ENCODE data around the gene BGN. TPM values are rescaled to one million over a fixed set of nuclear protein-coding genes. Genes with fewer than 3 reads are reported as not detected.

BGN gene
- total and polyA plus RNA-seq, 4 experiments from 2014 or later, result not detected

- no peak overlapping the region for H3K4me3 ChIP-seq (ENCODE audit: low read length in 2 of 2)
- ChIA-PET CTCF (ENCODE audit: partially characterized antibody) (no interaction called here), POLR2A (ENCODE audit: partially characterized antibody) (no interaction called here)
- H3K27ac ChIP-seq (ENCODE audit: low read depth, low read length), result no peak overlapping the region
- Mint-ChIP-seq H3K36me3 (no peaks in the 10 kb centered on the region), H3K4me3 (no peak overlapping the region), H3K9me3 (peaks cover 0 to 2% (median 0%) of the 10 kb centered on the region in 8 donors), H3K27me3 (peaks cover 7 to 8% of the 10 kb centered on the region in 2 donors), H3K4me1 (peaks cover 1 to 9% (median 5%) of the 10 kb centered on the region in 4 donors), H3K27ac (no peak overlapping the region)
- intact Hi-C loops (cut with micrococcal nuclease), result no loop called here
- H3K36me3 ChIP-seq (ENCODE audit: insufficient read depth, low read length), result no peaks in the 10 kb centered on the region
- no peaks in the 10 kb centered on the region for H3K4me1 ChIP-seq (ENCODE audit: insufficient read depth, low read length)
- DNase-seq, result no peak
- no peaks in the 10 kb centered on the region for H3K9me3 ChIP-seq (ENCODE audit: control insufficient read depth in 1 of 2, low read length in 2 of 2)
- no peaks in the 10 kb centered on the region for H3K27me3 ChIP-seq (ENCODE audit: insufficient read depth, low read length)
Observed at GRCh38 chrX:153521034-153521433, 26.3 kb downstream of the BGN start.

- no peaks in the 10 kb centered on the region for H3K36me3 Mint-ChIP-seq
- intact Hi-C loops (cut with micrococcal nuclease), result no loop called here
- POLR2A ChIA-PET (ENCODE audit: partially characterized antibody), result no interaction called here
- peaks cover 6 to 7% of the 10 kb centered on the region in 2 donors for H3K27me3 Mint-ChIP-seq
- no peak overlapping the region for H3K4me3 ChIP-seq (ENCODE audit: low read length in 2 of 2)
- no peak overlapping the region for H3K27ac Mint-ChIP-seq
- H3K27ac ChIP-seq (ENCODE audit: low read depth, low read length), result no peak overlapping the region
- no peaks in the 10 kb centered on the region for H3K36me3 ChIP-seq (ENCODE audit: insufficient read depth, low read length)
- CTCF ChIA-PET (ENCODE audit: partially characterized antibody), result no interaction called here
- peaks cover 0 to 9% (median 3%) of the 10 kb centered on the region in 4 donors for H3K4me1 Mint-ChIP-seq
- H3K4me1 ChIP-seq (ENCODE audit: insufficient read depth, low read length), result no peaks in the 10 kb centered on the region
- H3K9me3 ChIP-seq (ENCODE audit: control insufficient read depth in 1 of 2, low read length in 2 of 2), result no peaks in the 10 kb centered on the region
- H3K27me3 ChIP-seq (ENCODE audit: insufficient read depth, low read length), result no peaks in the 10 kb centered on the region
- DNase-seq, result no peak
- peaks cover 0 to 5% (median 0%) of the 10 kb centered on the region in 8 donors for H3K9me3 Mint-ChIP-seq
- no peak overlapping the region for H3K4me3 Mint-ChIP-seq
Observed at GRCh38 chrX:153522259-153522658, 27.5 kb downstream of the BGN start.

DNA sequence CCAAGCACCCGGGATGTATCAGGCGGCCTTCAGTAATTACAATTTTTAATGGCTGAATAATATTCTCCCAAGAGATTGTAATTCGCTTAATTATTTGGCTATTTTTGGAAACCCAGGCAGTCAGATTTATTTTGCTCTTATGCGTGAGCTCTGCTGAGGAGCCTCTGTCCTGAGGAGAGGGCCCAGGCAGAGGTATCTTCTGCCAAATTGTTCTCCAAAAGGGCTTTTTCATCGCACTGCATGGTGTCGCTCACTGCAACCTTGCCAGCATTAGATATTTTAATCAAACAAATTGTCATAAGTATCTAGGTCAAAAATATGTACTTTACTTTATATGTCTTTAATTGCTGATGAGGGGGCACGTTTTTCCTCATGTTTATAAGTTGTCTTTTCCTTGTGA is 28.5 kb downstream of the BGN start:
- H3K4me3 Mint-ChIP-seq, result no peak overlapping the region
- CTCF ChIA-PET (ENCODE audit: partially characterized antibody), result no interaction called here
- POLR2A ChIA-PET (ENCODE audit: partially characterized antibody), result no interaction called here

DNA sequence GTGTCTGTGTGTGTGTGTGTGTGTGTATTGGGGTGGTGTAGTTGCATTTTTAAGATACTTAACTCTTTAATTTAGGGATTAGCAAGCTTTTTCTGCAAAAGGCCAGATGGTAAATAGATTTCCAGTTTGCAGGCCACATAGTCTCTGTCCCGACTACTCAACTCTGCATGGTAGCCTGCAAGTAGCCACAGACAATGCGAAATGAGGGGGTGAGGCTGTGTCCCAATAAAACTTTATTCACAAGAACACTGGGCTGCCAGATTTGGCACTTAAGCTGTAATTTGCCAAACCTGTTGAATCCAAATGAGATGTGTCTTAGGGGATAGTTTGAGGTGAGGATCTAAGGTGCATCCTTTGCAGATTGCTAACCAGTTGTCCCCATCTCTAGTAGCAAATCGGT is 29.5 kb downstream of the BGN start:
- Histone ChIP-seq H3K27me3 (ENCODE audit: insufficient read depth, low read length) (no peaks in the 10 kb centered on the region), H3K27ac (ENCODE audit: low read depth, low read length) (no peak overlapping the region), H3K4me1 (ENCODE audit: insufficient read depth, low read length) (no peaks in the 10 kb centered on the region), H3K36me3 (ENCODE audit: insufficient read depth, low read length) (no peaks in the 10 kb centered on the region), H3K4me3 (ENCODE audit: low read length in 2 of 2) (no peak overlapping the region), H3K9me3 (ENCODE audit: control insufficient read depth in 1 of 2, low read length in 2 of 2) (no peaks in the 10 kb centered on the region)
- peaks cover 2 to 3% of the 10 kb centered on the region in 2 donors for H3K27me3 Mint-ChIP-seq
- no peak overlapping the region for H3K4me3 Mint-ChIP-seq
- H3K4me1 Mint-ChIP-seq, result no peaks in the 10 kb centered on the region
- no peak overlapping the region for H3K27ac Mint-ChIP-seq
- ChIA-PET POLR2A (ENCODE audit: partially characterized antibody) (no interaction called here), CTCF (ENCODE audit: partially characterized antibody) (no interaction called here)
- H3K9me3 Mint-ChIP-seq, result peaks cover 0 to 5% (median 0%) of the 10 kb centered on the region in 8 donors
- intact Hi-C loops (cut with micrococcal nuclease), result no loop called here
- DNase-seq, result no peak
- H3K36me3 Mint-ChIP-seq, result no peaks in the 10 kb centered on the region

More for the DNA sequence above, 28.5 kb downstream of the BGN start:
- Histone ChIP-seq H3K4me1 (ENCODE audit: insufficient read depth, low read length) (no peaks in the 10 kb centered on the region), H3K36me3 (ENCODE audit: insufficient read depth, low read length) (no peaks in the 10 kb centered on the region), H3K9me3 (ENCODE audit: control insufficient read depth in 1 of 2, low read length in 2 of 2) (no peaks in the 10 kb centered on the region), H3K27me3 (ENCODE audit: insufficient read depth, low read length) (no peaks in the 10 kb centered on the region), H3K4me3 (ENCODE audit: low read length in 2 of 2) (no peak overlapping the region), H3K27ac (ENCODE audit: low read depth, low read length) (no peak overlapping the region)
- DNase-seq, result no peak
- peaks cover 0 to 9% (median 2%) of the 10 kb centered on the region in 4 donors for H3K4me1 Mint-ChIP-seq
- no peaks in the 10 kb centered on the region for H3K36me3 Mint-ChIP-seq
- H3K27me3 Mint-ChIP-seq, result peaks cover 5 to 7% of the 10 kb centered on the region in 2 donors
- H3K27ac Mint-ChIP-seq, result no peak overlapping the region
- intact Hi-C loops (cut with micrococcal nuclease), result no loop called here
- peaks cover 0 to 5% (median 0%) of the 10 kb centered on the region in 8 donors for H3K9me3 Mint-ChIP-seq

GRCh38 chrX:153525451-153525850 is 30.7 kb downstream of the BGN start:
- Histone ChIP-seq H3K36me3 (ENCODE audit: insufficient read depth, low read length) (no peaks in the 10 kb centered on the region), H3K4me1 (ENCODE audit: insufficient read depth, low read length) (no peaks in the 10 kb centered on the region), H3K9me3 (ENCODE audit: control insufficient read depth in 1 of 2, low read length in 2 of 2) (no peaks in the 10 kb centered on the region), H3K27me3 (ENCODE audit: insufficient read depth, low read length) (no peaks in the 10 kb centered on the region), H3K27ac (ENCODE audit: low read depth, low read length) (no peak overlapping the region), H3K4me3 (ENCODE audit: low read length in 2 of 2) (no peak overlapping the region)
- CTCF ChIA-PET (ENCODE audit: partially characterized antibody), result no interaction called here
- Mint-ChIP-seq H3K27ac (no peak overlapping the region), H3K4me1 (no peaks in the 10 kb centered on the region), H3K27me3 (peaks cover 0 to 2% of the 10 kb centered on the region in 2 donors), H3K9me3 (peaks cover 0 to 5% (median 0%) of the 10 kb centered on the region in 8 donors), H3K4me3 (no peak overlapping the region), H3K36me3 (no peaks in the 10 kb centered on the region)
- no peak for DNase-seq
- POLR2A ChIA-PET (ENCODE audit: partially characterized antibody), result no interaction called here
- intact Hi-C loops (cut with micrococcal nuclease), result no loop called here

- intact Hi-C loops (cut with micrococcal nuclease), result no loop called here
- no peaks in the 10 kb centered on the region for H3K9me3 ChIP-seq (ENCODE audit: control insufficient read depth in 1 of 2, low read length in 2 of 2)
- no peak overlapping the region for H3K4me3 Mint-ChIP-seq
- H3K4me1 Mint-ChIP-seq, result no peaks in the 10 kb centered on the region
- no peak overlapping the region for H3K27ac Mint-ChIP-seq
- no peaks in the 10 kb centered on the region for H3K36me3 Mint-ChIP-seq
- no peaks in the 10 kb centered on the region for H3K4me1 ChIP-seq (ENCODE audit: insufficient read depth, low read length)
- H3K27me3 Mint-ChIP-seq, result peaks cover 0 to 2% of the 10 kb centered on the region in 2 donors
- CTCF ChIA-PET (ENCODE audit: partially characterized antibody), result no interaction called here
- H3K9me3 Mint-ChIP-seq, result peaks cover 0 to 5% (median 0%) of the 10 kb centered on the region in 8 donors
- no peak overlapping the region for H3K27ac ChIP-seq (ENCODE audit: low read depth, low read length)
- no peaks in the 10 kb centered on the region for H3K27me3 ChIP-seq (ENCODE audit: insufficient read depth, low read length)
- POLR2A ChIA-PET (ENCODE audit: partially characterized antibody), result no interaction called here
- no peak for DNase-seq
- no peaks in the 10 kb centered on the region for H3K36me3 ChIP-seq (ENCODE audit: insufficient read depth, low read length)
- H3K4me3 ChIP-seq (ENCODE audit: low read length in 2 of 2), result no peak overlapping the region
Observed at GRCh38 chrX:153526042-153526441, 31.3 kb downstream of the BGN start.

DNA sequence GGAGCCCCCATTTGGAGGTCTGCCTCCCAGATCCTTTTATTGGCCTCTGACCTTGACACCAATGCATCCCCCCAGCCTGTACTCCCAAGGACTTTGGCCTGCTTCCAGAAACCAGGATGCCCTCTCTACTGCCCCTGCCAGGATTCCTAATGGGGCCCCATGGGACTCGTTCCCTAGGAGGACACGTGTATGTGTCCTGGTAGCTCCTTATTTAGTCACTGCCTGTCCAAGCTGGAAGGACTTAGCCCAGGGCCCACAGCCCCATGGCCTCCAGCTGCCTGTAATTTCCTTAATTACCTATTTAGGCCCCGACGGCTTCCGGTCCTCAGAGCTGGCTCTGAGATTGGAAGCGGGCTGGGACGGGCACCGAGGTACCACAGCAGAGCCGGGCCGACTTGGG is 32.0 kb downstream of the BGN start:
- ChIA-PET CTCF (ENCODE audit: partially characterized antibody) (no interaction called here), POLR2A (ENCODE audit: partially characterized antibody) (no interaction called here)
- no peaks in the 10 kb centered on the region for H3K4me1 ChIP-seq (ENCODE audit: insufficient read depth, low read length)
- H3K4me3 ChIP-seq (ENCODE audit: low read length in 2 of 2), result no peak overlapping the region
- no peaks in the 10 kb centered on the region for H3K9me3 ChIP-seq (ENCODE audit: control insufficient read depth in 1 of 2, low read length in 2 of 2)
- no peak overlapping the region for H3K27ac Mint-ChIP-seq
- H3K9me3 Mint-ChIP-seq, result peaks cover 0 to 5% (median 0%) of the 10 kb centered on the region in 8 donors
- H3K27ac ChIP-seq (ENCODE audit: low read depth, low read length), result no peak overlapping the region
- no peaks in the 10 kb centered on the region for H3K36me3 Mint-ChIP-seq
- peaks cover 0 to 2% of the 10 kb centered on the region in 2 donors for H3K27me3 Mint-ChIP-seq
- no peak overlapping the region for H3K4me3 Mint-ChIP-seq
- no peaks in the 10 kb centered on the region for H3K36me3 ChIP-seq (ENCODE audit: insufficient read depth, low read length)
- no peaks in the 10 kb centered on the region for H3K27me3 ChIP-seq (ENCODE audit: insufficient read depth, low read length)
- intact Hi-C loops (cut with micrococcal nuclease), result no loop called here
- H3K4me1 Mint-ChIP-seq, result no peaks in the 10 kb centered on the region
- no peak for DNase-seq

DNA sequence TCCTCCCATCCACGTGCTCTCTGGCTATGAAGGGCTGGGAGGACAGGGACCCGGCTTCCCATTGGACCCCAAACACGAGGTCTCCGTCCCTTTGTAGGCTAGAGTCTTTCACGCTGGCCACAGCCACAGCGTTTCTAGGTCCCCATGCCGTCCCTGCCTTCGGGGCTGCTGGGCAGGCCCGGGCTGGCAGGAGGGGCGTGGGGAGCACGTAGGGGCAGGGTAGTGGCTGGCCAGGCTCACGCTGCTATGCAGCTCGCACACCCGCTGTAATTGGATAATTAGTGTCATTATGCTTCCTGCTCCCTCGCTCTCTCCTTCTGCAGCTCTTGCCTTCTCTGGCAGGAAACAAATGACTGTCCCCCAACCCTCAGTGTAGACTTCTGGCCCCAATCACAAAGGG is 32.4 kb downstream of the BGN start:
- Mint-ChIP-seq H3K27me3 (peaks cover 0 to 2% of the 10 kb centered on the region in 2 donors), H3K4me1 (no peaks in the 10 kb centered on the region), H3K4me3 (no peak overlapping the region), H3K27ac (no peak overlapping the region), H3K36me3 (no peaks in the 10 kb centered on the region), H3K9me3 (peaks cover 0 to 5% (median 0%) of the 10 kb centered on the region in 8 donors)
- ChIA-PET CTCF (ENCODE audit: partially characterized antibody) (interaction anchor here (1.6 kb wide), 1 partner anchor 13 kb away, joined by 5 read pairs; no protein-coding TSS in a partner anchor), POLR2A (ENCODE audit: partially characterized antibody) (no interaction called here)
- Histone ChIP-seq H3K27me3 (ENCODE audit: insufficient read depth, low read length) (no peaks in the 10 kb centered on the region), H3K27ac (ENCODE audit: low read depth, low read length) (no peak overlapping the region), H3K4me3 (ENCODE audit: low read length in 2 of 2) (no peak overlapping the region), H3K4me1 (ENCODE audit: insufficient read depth, low read length) (no peaks in the 10 kb centered on the region), H3K9me3 (ENCODE audit: control insufficient read depth in 1 of 2, low read length in 2 of 2) (no peaks in the 10 kb centered on the region), H3K36me3 (ENCODE audit: insufficient read depth, low read length) (no peaks in the 10 kb centered on the region)
- intact Hi-C loops (cut with micrococcal nuclease), result no loop called here
- DNase-seq, result no peak

All from CD4-positive, alpha-beta memory T cell (primary cell).